Nasal cavity respiratory epithelium epithelial cell of viscerocranial mucosa (primary cell): Measurements from ENCODE around the gene DYNLL1. TPM values are rescaled to one million over a fixed set of nuclear protein-coding genes. Genes with fewer than 3 reads are reported as not detected.

Experiments
- total RNA-seq: library from RNA; depleted of rRNA; stranded (reverse); fragments of >200 nt; gene quantifications from 2 replicates; pipeline ENCODE4 v1.2.3, GENCODE V29; 2014

Gene DYNLL1
- 281 and 342 TPM in 2 replicates for total RNA-seq

GRCh38 chr12:120495731-120496412 is at the start of gene DYNLL1:
DYNLL1 (plus strand) TSS chr12:120496113; CDS start chr12:120496422, 309 bp downstream.

GRCh38 chr12:120469450-120470149 is 26.3 kb upstream of the DYNLL1 start, which contains the start of gene SRSF9:
SRSF9 (minus strand) TSS chr12:120469748; CDS start chr12:120469609, 139 bp downstream.

GRCh38 chr12:120528861-120529525 is 33.1 kb downstream of the DYNLL1 start, which contains the start of gene COQ5:
COQ5 (minus strand) TSS chr12:120529158; CDS start chr12:120529141, 17 bp downstream.

GRCh38 chr12:120534203-120534702 is 38.3 kb downstream of the DYNLL1 start, which contains the start of gene RNF10:
RNF10 (plus strand) TSS chr12:120534356; CDS start chr12:120534812, 456 bp downstream.

Other genes starting within 250 kb of the DYNLL1 start
- gene PXN, start 230.4 kb upstream of the DYNLL1 start, total RNA-seq, result 35.2 and 77.0 TPM in 2 replicates
- gene RNU4-2, start 204.2 kb upstream of the DYNLL1 start, total RNA-seq, result under 0.01 TPM in 1 of 2 replicates, not detected in the other
- under 0.01 TPM in 1 of 2 replicates, not detected in the other for gene RNU4-1, start 202.9 kb upstream of the DYNLL1 start, total RNA-seq
- gene SIRT4, start 193.8 kb upstream of the DYNLL1 start, total RNA-seq, result 0.68 and 1.1 TPM in 2 replicates
- not detected in 2 replicates for gene PLA2G1B, start 168.3 kb upstream of the DYNLL1 start, total RNA-seq
- gene MSI1, start 126.9 kb upstream of the DYNLL1 start, total RNA-seq, result not detected in 2 replicates
- 381 and 699 TPM in 2 replicates for gene COX6A1, start 58.0 kb upstream of the DYNLL1 start, total RNA-seq
- gene TRIAP1, start 49.7 kb upstream of the DYNLL1 start, total RNA-seq, result 27.8 and 70.1 TPM in 2 replicates
- 22.2 and 22.4 TPM in 2 replicates for gene GATC, start 49.7 kb upstream of the DYNLL1 start, total RNA-seq
- gene SRSF9, start 26.4 kb upstream of the DYNLL1 start, total RNA-seq, result 218 and 289 TPM in 2 replicates
- 41.3 and 42.4 TPM in 2 replicates for gene COQ5, start 33.0 kb downstream of the DYNLL1 start, total RNA-seq
- gene RNF10, start 38.2 kb downstream of the DYNLL1 start, total RNA-seq, result 160 and 314 TPM in 2 replicates
- 30.3 and 44.8 TPM in 2 replicates for gene POP5, start 85.3 kb downstream of the DYNLL1 start, total RNA-seq
- gene CABP1, start 144.5 kb downstream of the DYNLL1 start, total RNA-seq, result under 0.01 TPM in 1 of 2 replicates, not detected in the other
- gene MLEC, start 191.0 kb downstream of the DYNLL1 start, total RNA-seq, result 83.6 and 108 TPM in 2 replicates
- 22.2 and 29.9 TPM in 2 replicates for gene UNC119B, start 214.3 kb downstream of the DYNLL1 start, total RNA-seq
- 5.2 and 6.2 TPM in 2 replicates for gene ACADS, start 229.7 kb downstream of the DYNLL1 start, total RNA-seq